CD14-positive monocyte (primary cell): ENCODE results near the gene HECTD1. TPM values are rescaled to one million over a fixed set of nuclear protein-coding genes. Genes with fewer than 3 reads are reported as not detected.

Experiments used
- DNase-seq, 3 donors: peaks; one replicate each; pipeline ENCODE4 v3.0.0-alpha.2; 2011 to 2022
- H2AFZ ChIP-seq: 2 replicates; pipeline ENCODE4 v1.6.0; 2012; ENCODE audit warnings: mild to moderate bottlenecking, low read depth, low read length, inconsistent platforms; ENCODE audit not compliant: insufficient read depth, poor library complexity, severe bottlenecking
- H3K27ac ChIP-seq, 2 donors: 1 replicate in 1 of 2; 2 replicates in 1 of 2; pipeline ENCODE4 v1.5.1; 2012 to 2013; ENCODE audit warnings: low read length in 2 of 2, control low read depth in 1 of 2, inconsistent platforms in 1 of 2, low read depth in 1 of 2, mild to moderate bottlenecking in 1 of 2
- H3K27me3 ChIP-seq, 2 donors: one replicate each; pipeline versions ENCODE4 v1.6.0 to v1.6.1; 2011 to 2013; ENCODE audit warnings: low read length in 2 of 2; ENCODE audit not compliant: control insufficient read depth in 2 of 2, insufficient read depth in 2 of 2
- H3K36me3 ChIP-seq, 2 donors: replicated peaks in 1 of 2; 1 replicate in 1 of 2; 2 replicates in 1 of 2; pipeline versions ENCODE4 v1.5.1 to v1.6.1; 2012 to 2013; ENCODE audit warnings: low read length in 2 of 2, control low read depth in 1 of 2, inconsistent platforms in 1 of 2, mild to moderate bottlenecking in 1 of 2; ENCODE audit not compliant: insufficient read depth in 2 of 2, control insufficient read depth in 1 of 2
- H3K4me1 ChIP-seq, 2 donors: 1 replicate in 1 of 2; 2 replicates in 1 of 2; pipeline versions ENCODE4 v1.5.1 to v1.6.1; 2012 to 2013; ENCODE audit warnings: low read length in 2 of 2, control low read depth in 1 of 2, inconsistent platforms in 1 of 2, mild to moderate bottlenecking in 1 of 2, moderate library complexity in 1 of 2; ENCODE audit not compliant: insufficient read depth in 2 of 2, control insufficient read depth in 1 of 2
- H3K4me2 ChIP-seq: replicated peaks from 2 replicates; pipeline ENCODE3; 2012; ENCODE audit warnings: low read length, moderate library complexity, mild to moderate bottlenecking; ENCODE audit not compliant: poor library complexity, severe bottlenecking; ENCODE audit errors: extremely low read depth
- H3K4me3 ChIP-seq, 3 experiments: fragments of 200-600 bp in 1 of 3; sonication (generic) in 1 of 3; replicated peaks in 1 of 3; 1 replicate in 2 of 3; 2 replicates in 1 of 3; pipeline ENCODE4 v1.5.1; 2011 to 2013; ENCODE audit warnings: low read length in 3 of 3, mild to moderate bottlenecking in 3 of 3, control low read depth in 2 of 3, low read depth in 2 of 3, inconsistent platforms in 1 of 3, moderate library complexity in 1 of 3
- H3K79me2 ChIP-seq: 2 replicates; pipeline ENCODE4 v1.6.0; 2012; ENCODE audit warnings: mild to moderate bottlenecking, control low read depth, inconsistent platforms, low read length, moderate library complexity; ENCODE audit not compliant: insufficient read depth
- H3K9ac ChIP-seq: 2 replicates; pipeline ENCODE4 v1.6.0; 2017; ENCODE audit warnings: low read length, mild to moderate bottlenecking; ENCODE audit not compliant: insufficient read depth, poor library complexity, severe bottlenecking
- H3K9me3 ChIP-seq, 2 donors: replicated peaks in 1 of 2; 1 replicate in 1 of 2; 2 replicates in 1 of 2; pipeline versions ENCODE4 v1.5.1 to v1.6.1; 2012 to 2013; ENCODE audit warnings: low read length in 2 of 2, control low read depth in 1 of 2; ENCODE audit not compliant: control insufficient read depth in 1 of 2, insufficient read depth in 1 of 2
- H4K20me1 ChIP-seq: 2 replicates; pipeline ENCODE4 v1.6.0; 2012; ENCODE audit warnings: mild to moderate bottlenecking, low read length, control low read depth, moderate library complexity; ENCODE audit not compliant: insufficient read depth
- H3K27ac Mint-ChIP-seq, 7 donors: one replicate each; pipeline ENCODE4 v1.8.0; 2020; ENCODE audit warnings: mild to moderate bottlenecking in 7 of 7, mixed read lengths in 7 of 7, moderate library complexity in 6 of 7, inconsistent platforms in 2 of 7
- H3K27me3 Mint-ChIP-seq, 3 donors: one replicate each; pipeline ENCODE4 v1.8.0; 2021 to 2022; ENCODE audit warnings: low read depth in 3 of 3, mild to moderate bottlenecking in 3 of 3, mixed read lengths in 3 of 3, moderate library complexity in 3 of 3, inconsistent platforms in 1 of 3
- H3K36me3 Mint-ChIP-seq, 2 donors: one replicate each; pipeline ENCODE4 v1.8.0; 2020; ENCODE audit warnings: mixed read lengths in 2 of 2, inconsistent platforms in 1 of 2, mild to moderate bottlenecking in 1 of 2
- H3K4me1 Mint-ChIP-seq: one replicate; pipeline ENCODE4 v1.8.0; 2020; ENCODE audit warnings: mild to moderate bottlenecking, mixed read lengths
- H3K4me3 Mint-ChIP-seq, 2 donors: one replicate each; pipeline ENCODE4 v1.8.0; 2020; ENCODE audit warnings: mild to moderate bottlenecking in 2 of 2, mixed read lengths in 2 of 2, moderate library complexity in 1 of 2
- H3K9me3 Mint-ChIP-seq, 7 donors: one replicate each; pipeline ENCODE4 v1.8.0; 2020 to 2022; ENCODE audit warnings: mixed read lengths in 7 of 7, mild to moderate bottlenecking in 6 of 7, moderate library complexity in 6 of 7, inconsistent platforms in 2 of 7
- WGBS: methylation state at CpG from one replicate; pipeline ENCODE4 v1.1.5; 2013; ENCODE audit warnings: missing lambda C conversion rate; ENCODE audit not compliant: insufficient coverage; 5-methylcytosine and 5-hydroxymethylcytosine counted together
- intact Hi-C, 2 donors: fragments of 100-400 bp; cut with micrococcal nuclease; formaldehyde crosslinking; loops; one replicate each; pipeline versions ENCODE4 v1.15.0 to v1.15.1; 2023
- polyA plus RNA-seq, 3 donors: library from polyadenylated mRNA; depleted of rRNA in 1 of 3; unstranded in 2 of 3; stranded (reverse) in 1 of 3; fragments of 300-500 nt in 2 of 3; fragments of >200 nt in 1 of 3; fragmentation: Illumina TruSeq in 2 of 3; gene quantifications; 1 replicate in 2 of 3; 2 replicates in 1 of 3; pipeline ENCODE4 v1.2.3, GENCODE V29; 2012 to 2021
- TF ChIP-seq, protein P1 (sequence below): fragments of 200-600 bp; IDR thresholded peaks from one replicate; pipeline ENCODE4 v1.8.0; 2022; ENCODE audit warnings: antibody characterized with exemption, mild to moderate bottlenecking

Gene HECTD1
- polyA plus RNA-seq, 3 donors = 12.7 to 55.9 (median 21.5) TPM

DNA sequence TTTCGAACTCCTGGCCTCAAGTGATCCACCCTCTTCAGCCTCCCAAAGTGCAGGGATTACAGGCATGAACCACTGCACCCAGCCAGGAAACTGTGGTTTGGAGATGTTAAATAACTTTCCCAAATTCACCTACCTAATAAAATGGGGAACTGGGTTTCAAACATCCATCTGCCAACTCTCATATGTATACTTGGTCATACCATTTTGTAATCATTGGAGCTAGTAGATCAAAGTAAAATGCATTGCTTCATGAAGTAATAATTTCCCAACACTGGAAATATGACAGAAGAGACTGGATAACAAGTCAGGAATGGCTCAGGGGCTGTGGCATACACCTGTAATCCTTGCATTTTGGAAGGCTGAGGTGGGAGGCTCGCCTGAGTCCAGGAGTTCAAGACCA, 5.3 kb upstream of the HECTD1 start:
- Histone ChIP-seq H3K36me3 (no peaks in the 10 kb centered on the region), H3K9ac (no peak overlapping the region), H3K4me2 (no peak overlapping the region), H3K4me3 (no peak overlapping the region), H3K79me2 (no peaks in the 10 kb centered on the region), H3K9me3 (no peaks in the 10 kb centered on the region), H3K27ac (no peak overlapping the region), H3K4me1 (peaks cover 10 to 12% of the 10 kb centered on the region in 2 donors), H2AFZ (no peak overlapping the region), H3K27me3 (no peaks in the 10 kb centered on the region), H4K20me1 (no peaks in the 10 kb centered on the region)
- H3K36me3 Mint-ChIP-seq = no peaks in the 10 kb centered on the region
- peaks cover 15% of the 10 kb centered on the region for H3K4me1 Mint-ChIP-seq
- H3K4me3 Mint-ChIP-seq = no peak overlapping the region
- TF ChIP-seq, protein P1, sequence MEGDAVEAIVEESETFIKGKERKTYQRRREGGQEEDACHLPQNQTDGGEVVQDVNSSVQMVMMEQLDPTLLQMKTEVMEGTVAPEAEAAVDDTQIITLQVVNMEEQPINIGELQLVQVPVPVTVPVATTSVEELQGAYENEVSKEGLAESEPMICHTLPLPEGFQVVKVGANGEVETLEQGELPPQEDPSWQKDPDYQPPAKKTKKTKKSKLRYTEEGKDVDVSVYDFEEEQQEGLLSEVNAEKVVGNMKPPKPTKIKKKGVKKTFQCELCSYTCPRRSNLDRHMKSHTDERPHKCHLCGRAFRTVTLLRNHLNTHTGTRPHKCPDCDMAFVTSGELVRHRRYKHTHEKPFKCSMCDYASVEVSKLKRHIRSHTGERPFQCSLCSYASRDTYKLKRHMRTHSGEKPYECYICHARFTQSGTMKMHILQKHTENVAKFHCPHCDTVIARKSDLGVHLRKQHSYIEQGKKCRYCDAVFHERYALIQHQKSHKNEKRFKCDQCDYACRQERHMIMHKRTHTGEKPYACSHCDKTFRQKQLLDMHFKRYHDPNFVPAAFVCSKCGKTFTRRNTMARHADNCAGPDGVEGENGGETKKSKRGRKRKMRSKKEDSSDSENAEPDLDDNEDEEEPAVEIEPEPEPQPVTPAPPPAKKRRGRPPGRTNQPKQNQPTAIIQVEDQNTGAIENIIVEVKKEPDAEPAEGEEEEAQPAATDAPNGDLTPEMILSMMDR = no peak
- DNase-seq = no peak
- no peaks in the 10 kb centered on the region for H3K9me3 Mint-ChIP-seq
- WGBS = no CpG with 5 or more reads among the region's 2 CpGs
- peaks cover 0 to 1% (median 0%) of the 10 kb centered on the region in 3 donors for H3K27me3 Mint-ChIP-seq
- no peak overlapping the region for H3K27ac Mint-ChIP-seq
- intact Hi-C loops = no loop called here

DNA sequence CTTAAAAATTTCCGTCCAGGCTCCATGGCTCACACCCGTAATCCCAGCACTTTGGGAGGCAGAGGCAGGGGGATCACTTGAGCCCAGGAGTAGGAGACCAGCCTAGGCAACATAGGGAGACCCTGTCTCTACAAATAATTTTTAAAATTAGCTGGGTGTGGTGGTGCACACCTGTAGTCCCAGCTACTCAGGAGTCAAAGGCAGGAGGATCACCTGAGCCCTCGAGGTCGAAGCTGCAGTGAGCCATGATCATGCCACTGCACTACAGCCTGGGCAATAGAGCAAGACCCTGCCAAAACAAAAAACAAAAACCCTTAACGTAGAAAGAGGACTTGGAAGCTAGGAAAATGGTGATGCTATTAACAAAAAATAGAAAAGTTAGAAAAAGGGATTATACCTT, 2.0 kb upstream of the HECTD1 start:
- no peak overlapping the region for H3K4me3 ChIP-seq
- H3K9me3 Mint-ChIP-seq = no peaks in the 10 kb centered on the region
- H3K4me1 ChIP-seq = peaks cover 18 to 26% of the 10 kb centered on the region in 2 donors
- no peak overlapping the region for H3K9ac ChIP-seq
- peaks cover 33% of the 10 kb centered on the region for H3K4me1 Mint-ChIP-seq
- intact Hi-C loops = loop anchor here in 1 of 2 donors (5.0 to 10.0 kb wide), 2 partner anchors 83 to 145 kb away; no protein-coding TSS in a partner anchor
- peak overlapping the region in 1 of 7 donors; percentile 14 for H3K27ac Mint-ChIP-seq
- DNase-seq = no peak
- no peak overlapping the region for H3K4me3 Mint-ChIP-seq
- H3K9me3 ChIP-seq = no peaks in the 10 kb centered on the region
- no peak overlapping the region for H2AFZ ChIP-seq
- no peaks in the 10 kb centered on the region for H3K27me3 ChIP-seq
- no peaks in the 10 kb centered on the region for H3K36me3 ChIP-seq
- TF ChIP-seq, protein P1 = no peak
- H3K36me3 Mint-ChIP-seq = peaks cover 4 to 5% of the 10 kb centered on the region in 2 donors
- no peak overlapping the region for H3K27ac ChIP-seq
- H3K4me2 ChIP-seq = no peak overlapping the region
- no CpG with 5 or more reads among the region's 5 CpGs for WGBS
- H4K20me1 ChIP-seq = peaks cover 16% of the 10 kb centered on the region
- H3K79me2 ChIP-seq = peaks cover 27% of the 10 kb centered on the region
- peaks cover 0 to 1% (median 0%) of the 10 kb centered on the region in 3 donors for H3K27me3 Mint-ChIP-seq
